ENCODE results near the gene EVA1B.

GRCh38 chr1:36276688-36277087 is 46.8 kb downstream of the EVA1B start:
- TF ChIP-seq SUZ12 (IDR thresholded peaks at IDR 0.05; ENCODE audit: extremely low read depth, insufficient read depth, insufficient read length) (no peak), ZNF274 (IDR thresholded peaks at IDR 0.05; ENCODE audit: low read depth, low read length) (no peak), YY1 (IDR thresholded peaks at IDR 0.05; ENCODE audit: insufficient read depth, insufficient read length) (no peak)

Measured in NT2/D1 (cell line).